SK-N-MC (cell line): Measurements from ENCODE around the gene CHGA.

Experiments
- DNase-seq: peaks from one replicate; pipeline ENCODE4 v3.0.0-alpha.2; 2011; ENCODE audit warnings: low read depth, low spot score
- H3K27ac ChIP-seq: fragments of 200-600 bp; sonication (generic); 2 replicates; pipeline ENCODE4 v1.5.1; 2016; ENCODE audit warnings: mixed run types
- H3K36me3 ChIP-seq: fragments of 200-600 bp; sonication (generic); 2 replicates; pipeline ENCODE4 v1.6.1; 2017; ENCODE audit warnings: antibody characterized with exemption, low read length, mixed read lengths; ENCODE audit not compliant: insufficient read depth
- H3K4me3 ChIP-seq: fragments of 200-600 bp; sonication (generic); 2 replicates; pipeline ENCODE4 v1.5.1; 2016
- H3K9ac ChIP-seq: fragments of 200-600 bp; sonication (generic); 2 replicates; pipeline ENCODE4 v1.8.0; 2017; ENCODE audit warnings: mixed run types, mixed read lengths; ENCODE audit not compliant: insufficient read length
- H3K9me3 ChIP-seq: fragments of 200-600 bp; sonication (generic); 2 replicates; pipeline ENCODE4 v1.6.1; 2017; ENCODE audit warnings: low read depth, mild to moderate bottlenecking, antibody characterized with exemption, low read length, moderate library complexity, mixed read lengths
- EZH2 ChIP-seq: fragments of 200-600 bp; sonication (generic); IDR thresholded peaks from one replicate; pipeline ENCODE4 v1.6.1; 2017; ENCODE audit warnings: antibody characterized with exemption
- FOXP2 ChIP-seq: optimal IDR thresholded peaks from 2 replicates; pipeline ENCODE3; 2011; ENCODE audit warnings: mild to moderate bottlenecking, moderate library complexity; ENCODE audit not compliant: insufficient read depth; ENCODE audit errors: extremely low read length, control extremely low read depth
- POLR2AphosphoS5 ChIP-seq: IDR thresholded peaks from 2 replicates; pipeline ENCODE4 v1.6.1; 2012; ENCODE audit warnings: mild to moderate bottlenecking, low read depth, low read length, borderline replicate concordance

The CHGA gene

DNA sequence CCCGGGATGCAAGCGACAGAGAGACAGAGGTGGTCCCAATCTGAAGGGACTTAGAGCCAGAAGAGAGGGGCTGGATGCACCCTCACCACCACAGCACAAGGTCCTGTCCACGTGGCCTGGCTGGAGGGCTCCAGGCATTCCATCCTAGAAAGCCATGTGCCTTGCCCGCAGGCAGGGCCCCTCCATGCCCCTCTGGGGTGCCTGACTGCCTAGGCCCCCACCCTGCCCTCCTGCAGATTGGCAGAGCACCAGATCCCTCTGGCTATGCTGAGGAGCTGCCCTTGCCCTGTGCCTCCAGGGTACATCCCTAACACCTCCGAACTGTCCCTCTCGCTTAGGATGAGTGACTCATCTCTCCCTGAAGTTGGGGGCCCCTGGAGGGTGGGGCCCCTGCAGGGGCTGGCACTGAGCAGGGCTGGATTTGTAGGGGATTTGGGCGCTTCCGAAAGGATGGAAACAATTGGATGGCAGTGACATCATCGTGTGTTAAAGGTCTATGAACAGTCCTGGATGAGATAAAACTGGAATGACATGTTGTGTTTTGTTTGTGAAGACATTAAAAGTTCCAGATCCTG, 50.9 kb downstream of the CHGA start:
- peaks cover 19% of the 10 kb centered on the region; the same call in 1 of the 2 replicates for H3K36me3 ChIP-seq
- no peak for DNase-seq
- H3K4me3 ChIP-seq, result no peak overlapping the region
- no peak overlapping the region for H3K27ac ChIP-seq
- TF ChIP-seq POLR2AphosphoS5, result no peak
- no peak for TF ChIP-seq EZH2
- no peak for TF ChIP-seq FOXP2
- no peak overlapping the region for H3K9ac ChIP-seq
- no peaks in the 10 kb centered on the region for H3K9me3 ChIP-seq

- H3K9ac ChIP-seq, result no peak overlapping the region
- no peak for TF ChIP-seq FOXP2
- TF ChIP-seq POLR2AphosphoS5, result no peak
- TF ChIP-seq EZH2, result no peak
- H3K4me3 ChIP-seq, result no peak overlapping the region
- H3K27ac ChIP-seq, result no peak overlapping the region
- no peak for DNase-seq
- no peaks in the 10 kb centered on the region for H3K9me3 ChIP-seq
- H3K36me3 ChIP-seq, result peaks cover 19% of the 10 kb centered on the region; the same call in 1 of the 2 replicates
These were observed 51.8 kb downstream of the CHGA start for GRCh38 chr14:92974541-92975345.

DNA sequence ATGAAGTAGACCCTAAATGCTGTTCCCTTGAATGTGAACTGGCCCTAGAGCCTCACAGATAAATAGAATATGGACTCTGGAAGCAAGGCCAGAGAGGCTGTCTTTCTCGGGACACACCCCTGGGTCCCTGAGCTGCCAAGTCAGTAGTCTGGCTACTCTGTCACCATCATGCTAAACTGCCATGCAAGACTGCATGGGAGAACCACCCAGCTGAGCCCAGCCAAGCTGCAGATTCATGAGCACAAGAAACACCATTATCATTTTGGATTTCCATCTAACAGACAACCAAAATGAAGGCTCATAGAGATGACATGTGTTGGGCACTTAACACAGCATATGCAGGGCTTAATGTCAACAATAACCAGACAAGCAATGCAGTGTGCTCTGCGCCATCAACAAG, 53.3 kb downstream of the CHGA start:
- H3K36me3 ChIP-seq, result peaks cover 19% of the 10 kb centered on the region; the same call in 1 of the 2 replicates
- no peaks in the 10 kb centered on the region for H3K9me3 ChIP-seq

GRCh38 chr14:92978229-92979021, 55.5 kb downstream of the CHGA start:
- no peak for DNase-seq
- H3K36me3 ChIP-seq, result peaks cover 26% of the 10 kb centered on the region; the same call in 1 of the 2 replicates
- no peak for TF ChIP-seq POLR2AphosphoS5
- H3K9me3 ChIP-seq, result no peaks in the 10 kb centered on the region
- H3K4me3 ChIP-seq, result no peak overlapping the region
- no peak overlapping the region for H3K27ac ChIP-seq
- no peak overlapping the region for H3K9ac ChIP-seq

More for the DNA sequence above, 53.3 kb downstream of the CHGA start:
- DNase-seq, result no peak
- Histone ChIP-seq H3K4me3 (no peak overlapping the region), H3K27ac (no peak overlapping the region), H3K9ac (no peak overlapping the region)
- TF ChIP-seq FOXP2, result no peak

DNA sequence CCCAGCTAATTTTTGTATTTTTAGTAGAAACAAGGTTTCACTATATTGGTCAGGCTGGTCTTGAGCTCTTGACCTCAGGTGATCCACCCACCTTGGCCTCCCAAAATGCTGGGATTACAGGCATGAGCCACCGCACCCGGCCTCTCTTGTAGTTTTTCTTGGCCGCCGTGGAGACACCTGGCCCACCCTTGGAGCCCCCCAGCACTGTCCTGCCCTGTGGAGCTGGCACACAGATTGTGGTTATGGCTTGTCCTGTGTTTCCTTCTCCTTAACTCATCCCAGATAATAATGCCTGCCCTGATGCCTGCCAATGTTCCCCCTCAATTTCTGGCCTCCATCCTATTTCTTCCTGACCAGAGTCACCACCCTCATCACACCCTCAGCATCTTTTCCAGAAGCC, 57.9 kb downstream of the CHGA start:
- Histone ChIP-seq H3K9me3 (no peaks in the 10 kb centered on the region), H3K36me3 (peaks cover 26% of the 10 kb centered on the region; the same call in 1 of the 2 replicates), H3K9ac (no peak overlapping the region), H3K4me3 (no peak overlapping the region), H3K27ac (no peak overlapping the region)
- no peak for DNase-seq
- TF ChIP-seq FOXP2 (no peak), EZH2 (no peak), POLR2AphosphoS5 (no peak)

DNA sequence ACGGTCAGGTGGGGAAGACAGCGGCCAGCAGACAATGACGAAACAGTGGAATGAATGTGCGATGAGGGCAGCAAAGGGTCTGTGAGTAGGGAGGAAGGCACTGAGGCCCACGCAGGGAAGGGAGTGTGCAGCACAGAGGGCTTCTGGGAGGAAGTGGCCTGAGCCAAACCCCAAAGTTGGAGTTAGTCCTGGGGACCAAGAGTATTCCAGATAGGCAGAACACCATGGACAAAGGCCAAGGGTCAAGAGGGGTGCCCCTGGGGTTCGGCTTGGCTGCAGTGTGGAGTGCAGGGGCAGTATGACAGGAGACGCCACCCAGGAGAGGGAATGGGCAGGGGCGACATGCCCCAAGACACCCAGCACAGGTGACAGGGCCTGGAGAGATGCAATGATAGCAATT, 58.8 kb downstream of the CHGA start:
- H3K27ac ChIP-seq, result no peak overlapping the region
- no peak overlapping the region for H3K9ac ChIP-seq
- DNase-seq, result no peak
- peaks cover 25% of the 10 kb centered on the region; the same call in 1 of the 2 replicates for H3K36me3 ChIP-seq
- no peaks in the 10 kb centered on the region for H3K9me3 ChIP-seq
- TF ChIP-seq EZH2, result no peak
- TF ChIP-seq FOXP2, result no peak
- no peak for TF ChIP-seq POLR2AphosphoS5
- H3K4me3 ChIP-seq, result no peak overlapping the region

DNA sequence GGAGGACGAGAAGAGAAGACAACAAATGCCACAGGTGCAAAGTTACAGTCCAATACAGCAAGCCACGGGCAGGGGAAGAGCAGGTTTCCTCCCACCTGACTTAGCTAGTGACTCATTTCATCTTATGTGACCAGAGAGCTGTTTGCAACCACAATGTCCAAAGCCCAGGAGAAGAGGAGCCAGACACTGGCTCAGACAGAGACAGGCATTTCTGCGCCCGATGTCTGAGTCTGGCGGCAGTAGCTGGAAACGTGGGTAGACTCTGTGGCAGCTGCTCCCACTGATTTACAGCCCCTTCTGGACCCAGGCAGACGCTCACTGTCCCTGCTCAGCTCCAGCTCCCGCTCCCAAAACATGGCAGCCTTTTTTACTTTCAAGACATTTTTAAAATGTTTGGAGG, 60.0 kb downstream of the CHGA start:
- Histone ChIP-seq H3K9me3 (no peaks in the 10 kb centered on the region), H3K27ac (no peak overlapping the region)
- TF ChIP-seq POLR2AphosphoS5, result no peak
- TF ChIP-seq EZH2, result no peak
- TF ChIP-seq FOXP2, result no peak

GRCh38 chr14:92984082-92984788, 61.3 kb downstream of the CHGA start:
- no peak for DNase-seq
- no peak overlapping the region for H3K4me3 ChIP-seq
- H3K27ac ChIP-seq, result no peak overlapping the region
- peaks cover 7% of the 10 kb centered on the region; the same call in 1 of the 2 replicates for H3K36me3 ChIP-seq
- no peaks in the 10 kb centered on the region for H3K9me3 ChIP-seq
- TF ChIP-seq FOXP2, result no peak
- no peak for TF ChIP-seq POLR2AphosphoS5
- no peak for TF ChIP-seq EZH2
- H3K9ac ChIP-seq, result no peak overlapping the region

More for the DNA sequence above, 60.0 kb downstream of the CHGA start:
- Histone ChIP-seq H3K9ac (no peak overlapping the region), H3K4me3 (no peak overlapping the region), H3K36me3 (peaks cover 12% of the 10 kb centered on the region; the same call in 1 of the 2 replicates)
- DNase-seq, result no peak
